ENCODE results near the gene NEDD4L.

DNA sequence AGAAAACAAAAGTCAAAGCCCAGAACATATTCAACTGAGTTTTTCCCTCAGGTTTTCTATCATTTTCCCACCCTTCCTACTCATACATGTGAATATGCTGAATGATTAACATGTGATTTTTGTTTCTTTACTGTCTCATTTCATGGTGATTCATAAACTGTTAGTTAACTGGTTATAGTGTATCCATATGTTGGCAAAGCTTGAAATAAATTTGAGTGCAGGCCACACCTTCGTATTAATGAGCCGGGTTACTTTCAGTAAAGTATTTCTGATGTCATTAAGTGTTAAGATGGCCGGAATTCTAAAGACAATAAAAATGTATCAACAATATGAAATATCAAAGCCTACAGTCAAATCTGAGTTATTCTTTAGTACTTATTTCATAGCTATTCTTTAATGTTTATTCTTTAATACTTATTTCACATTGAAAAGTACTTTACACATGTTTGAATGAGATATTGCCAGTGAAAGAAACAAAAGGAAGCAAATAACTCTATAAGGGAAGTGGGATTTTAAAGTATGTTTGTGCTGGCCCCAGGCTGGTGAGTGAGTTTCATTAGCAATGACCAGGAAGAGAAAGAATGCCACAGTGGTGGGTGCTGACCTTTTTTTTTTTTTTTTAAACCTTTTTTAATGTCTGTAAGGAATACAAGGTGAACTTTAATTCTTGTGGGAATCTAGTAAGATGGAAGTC lies 178.6 kb downstream of the NEDD4L start:
- TF ChIP-seq, protein P1, sequence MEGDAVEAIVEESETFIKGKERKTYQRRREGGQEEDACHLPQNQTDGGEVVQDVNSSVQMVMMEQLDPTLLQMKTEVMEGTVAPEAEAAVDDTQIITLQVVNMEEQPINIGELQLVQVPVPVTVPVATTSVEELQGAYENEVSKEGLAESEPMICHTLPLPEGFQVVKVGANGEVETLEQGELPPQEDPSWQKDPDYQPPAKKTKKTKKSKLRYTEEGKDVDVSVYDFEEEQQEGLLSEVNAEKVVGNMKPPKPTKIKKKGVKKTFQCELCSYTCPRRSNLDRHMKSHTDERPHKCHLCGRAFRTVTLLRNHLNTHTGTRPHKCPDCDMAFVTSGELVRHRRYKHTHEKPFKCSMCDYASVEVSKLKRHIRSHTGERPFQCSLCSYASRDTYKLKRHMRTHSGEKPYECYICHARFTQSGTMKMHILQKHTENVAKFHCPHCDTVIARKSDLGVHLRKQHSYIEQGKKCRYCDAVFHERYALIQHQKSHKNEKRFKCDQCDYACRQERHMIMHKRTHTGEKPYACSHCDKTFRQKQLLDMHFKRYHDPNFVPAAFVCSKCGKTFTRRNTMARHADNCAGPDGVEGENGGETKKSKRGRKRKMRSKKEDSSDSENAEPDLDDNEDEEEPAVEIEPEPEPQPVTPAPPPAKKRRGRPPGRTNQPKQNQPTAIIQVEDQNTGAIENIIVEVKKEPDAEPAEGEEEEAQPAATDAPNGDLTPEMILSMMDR (IDR thresholded peaks at IDR 0.05), result no peak
- no peak for TF ChIP-seq EZH2 (IDR thresholded peaks at IDR 0.05; ENCODE audit: borderline replicate concordance, insufficient read depth, low read depth, low read length, poor library complexity, severe bottlenecking)

All from B cell (primary cell).